Endothelial cell of umbilical vein (primary cell): ENCODE data around the gene PODNL1. TPM values are rescaled to one million over a fixed set of nuclear protein-coding genes. Genes with fewer than 3 reads are reported as not detected.

ENCODE experiments used
- BruUV-seq: library from RNA; stranded (reverse); fragments of 400-500 nt; replicated peaks from 2 replicates; lab custom pipeline; 2021; lab: Mats Ljungman, UMichigan
- CTCF ChIA-PET: fragments of 300-600, 350-600 bp; sonication (Branson Sonifier 250); formaldehyde crosslinking; loops from one replicate; lab custom pipeline; 2021; ENCODE audit warnings: antibody characterized with exemption, inconsistent platforms; lab: Charles Lee
- POLR2A ChIA-PET: fragments of 300-600, 350-600 bp; sonication (Branson Sonifier 250); formaldehyde crosslinking; loops from one replicate; lab custom pipeline; 2021; ENCODE audit warnings: antibody characterized with exemption, inconsistent platforms; lab: Charles Lee
- DNase-seq: peaks from one replicate; pipeline ENCODE4 v3.0.0-alpha.2; 2011; ENCODE audit warnings: low read depth, low spot score
- FAIRE-seq: peaks from 2 replicates; lab custom pipeline; 2011; peaks lifted over from hg19 to GRCh38; lab: Jason Lieb, UNC
- H2AFZ ChIP-seq: 2 replicates; pipeline ENCODE4 v1.6.0; 2012; ENCODE audit warnings: low read depth, low read length, control low read depth, inconsistent platforms
- H3K27ac ChIP-seq: 2 replicates; pipeline ENCODE4 v1.5.1; 2011; ENCODE audit warnings: low read depth, mild to moderate bottlenecking, control low read depth, low read length, moderate library complexity; ENCODE audit not compliant: insufficient read depth
- H3K27me3 ChIP-seq, 2 experiments: 2 replicates each; pipeline versions ENCODE4 v1.6.0 to v1.6.1; 2011; ENCODE audit warnings: low read length in 2 of 2, mixed read lengths in 1 of 2; ENCODE audit not compliant: control insufficient read depth in 2 of 2, insufficient read depth in 2 of 2
- H3K36me3 ChIP-seq, 2 experiments: 2 replicates in 1 of 2; 3 replicates in 1 of 2; pipeline ENCODE4 v1.5.1; 2011; ENCODE audit warnings: low read length in 2 of 2, mild to moderate bottlenecking in 1 of 2, moderate library complexity in 1 of 2; ENCODE audit not compliant: control insufficient read depth in 2 of 2, insufficient read depth in 2 of 2; ENCODE audit errors: extremely low read depth in 1 of 2
- H3K4me1 ChIP-seq: 3 replicates; pipeline ENCODE4 v1.5.1; 2011; ENCODE audit warnings: mild to moderate bottlenecking, low read length; ENCODE audit not compliant: control insufficient read depth, insufficient read depth; ENCODE audit errors: extremely low read depth
- H3K4me2 ChIP-seq: 2 replicates; pipeline ENCODE4 v1.6.1; 2011; ENCODE audit warnings: low read length, control low read depth, mixed read lengths; ENCODE audit not compliant: insufficient read depth
- H3K4me3 ChIP-seq, 3 experiments: fragments of 200-600 bp in 1 of 3; sonication (generic), shearing (Covaris generic) in 1 of 3; replicated peaks in 1 of 3; 2 replicates each; pipeline ENCODE4 v1.5.1; 2011 to 2016; ENCODE audit warnings: control low read depth in 3 of 3, low read length in 3 of 3, mild to moderate bottlenecking in 2 of 3, inconsistent platforms in 1 of 3, low read depth in 1 of 3, moderate library complexity in 1 of 3; ENCODE audit not compliant: insufficient read depth in 1 of 3
- H3K79me2 ChIP-seq: 2 replicates; pipeline ENCODE4 v1.6.0; 2012; ENCODE audit warnings: low read length, inconsistent platforms; ENCODE audit not compliant: control insufficient read depth, insufficient read depth
- H3K9ac ChIP-seq: replicated peaks from 2 replicates; pipeline ENCODE3; 2011; ENCODE audit warnings: low read length, control low read depth; ENCODE audit not compliant: insufficient read depth; ENCODE audit errors: extremely low read depth
- H3K9me1 ChIP-seq: replicated peaks from 3 replicates; pipeline ENCODE4 v1.6.0; 2011; ENCODE audit warnings: mild to moderate bottlenecking, low read length; ENCODE audit not compliant: control insufficient read depth, insufficient read depth; ENCODE audit errors: extremely low read depth
- H3K9me3 ChIP-seq: replicated peaks from 2 replicates; pipeline ENCODE4 v1.5.1; 2012; ENCODE audit warnings: low read length, inconsistent platforms; ENCODE audit not compliant: control insufficient read depth, insufficient read depth
- H4K20me1 ChIP-seq: replicated peaks from 2 replicates; pipeline ENCODE3; 2011; ENCODE audit warnings: mild to moderate bottlenecking, low read length; ENCODE audit not compliant: control insufficient read depth, insufficient read depth; ENCODE audit errors: extremely low read depth
- CTCF ChIP-seq, 2 donors: IDR thresholded peaks; 1 replicate in 1 of 2; 2 replicates in 1 of 2; pipeline ENCODE4 v1.5.1; 2011; ENCODE audit warnings: low read length in 2 of 2, mild to moderate bottlenecking in 2 of 2, moderate library complexity in 2 of 2, control low read depth in 1 of 2, inconsistent platforms in 1 of 2, low read depth in 1 of 2; ENCODE audit not compliant: insufficient read depth in 1 of 2; ENCODE audit errors: extremely low read depth in 1 of 2
- FOS ChIP-seq: IDR thresholded peaks from 2 replicates; pipeline ENCODE4 v1.6.1; 2011; ENCODE audit warnings: mild to moderate bottlenecking, low read length, moderate library complexity, borderline replicate concordance; ENCODE audit not compliant: insufficient read depth
- GATA2 ChIP-seq: IDR thresholded peaks from 2 replicates; pipeline ENCODE4 v1.7.0; 2011; ENCODE audit warnings: low read depth, mild to moderate bottlenecking, moderate library complexity, mixed read lengths, low read length; ENCODE audit not compliant: insufficient read length, insufficient read depth
- JUN ChIP-seq: IDR thresholded peaks from 2 replicates; pipeline ENCODE4 v1.6.1; 2011; ENCODE audit warnings: borderline replicate concordance, low read depth; ENCODE audit not compliant: insufficient read length, insufficient read depth
- MAX ChIP-seq: IDR thresholded peaks from 2 replicates; pipeline ENCODE4 v1.6.1; 2011; ENCODE audit not compliant: insufficient read depth, insufficient read length
- POLR2AphosphoS5 ChIP-seq: IDR thresholded peaks from 2 replicates; pipeline ENCODE4 v1.6.1; 2012; ENCODE audit warnings: low read depth, mild to moderate bottlenecking, control low read depth, low read length, moderate library complexity; ENCODE audit not compliant: insufficient read depth
- dilution Hi-C: fragments of 300-500 bp; cut with MboI; formaldehyde crosslinking; loops from one replicate; pipeline ENCODE4 v1.15.0; 2019; ENCODE audit warnings: low sequenced_read_pairs; ENCODE audit not compliant: extremely low pct_ligation_motif_present
- intact Hi-C: fragments of 100-400 bp; cut with micrococcal nuclease; formaldehyde crosslinking; loops from one replicate; pipeline ENCODE4 v1.10.0; 2022
- polyA plus RNA-seq, 4 experiments: library from polyadenylated mRNA; depleted of rRNA in 3 of 4; stranded (reverse) in 3 of 4; unstranded in 1 of 4; fragments of >200 nt; gene quantifications; 2 replicates each; pipeline versions ENCODE4 v1.2.1 to v1.2.3, GENCODE V29; 2011 to 2012; ENCODE audit warnings: missing spikeins in 1 of 4
- total RNA-seq: library from RNA; stranded (reverse); gene quantifications from 2 replicates; pipeline ENCODE4 v1.2.3, GENCODE V29; 2021

PODNL1 gene
- total and polyA plus RNA-seq, 2 donors (not counting 3 experiments of a cell fraction or from before 2014, with no cell fraction given): 0.21 TPM; not detected in 1

- Histone ChIP-seq H3K9me3 (no peaks in the 10 kb centered on the region), H3K79me2 (no peaks in the 10 kb centered on the region), H3K9ac (no peak overlapping the region), H3K9me1 (no peaks in the 10 kb centered on the region), H3K36me3 (peaks cover 0 to 6% of the 10 kb centered on the region in 2 experiments), H4K20me1 (no peaks in the 10 kb centered on the region), H3K4me3 (no peak overlapping the region), H3K27me3 (no peaks in the 10 kb centered on the region), H3K4me2 (no peak overlapping the region), H3K27ac (no peak overlapping the region), H3K4me1 (no peaks in the 10 kb centered on the region), H2AFZ (no peak overlapping the region)
- BruUV-seq: no TSS peak
- no peak for TF ChIP-seq POLR2AphosphoS5
- DNase-seq (no peak), FAIRE-seq (no peak)
- dilution Hi-C loops: no loop called here
- POLR2A ChIA-PET: no interaction called here
- intact Hi-C loops: no loop called here
- CTCF ChIA-PET: no interaction called here
Measured at GRCh38 chr19:13929340-13929739, 8.9 kb downstream of the PODNL1 start.

GRCh38 chr19:13926715-13927114 lies 11.5 kb downstream of the PODNL1 start:
- no peaks in the 10 kb centered on the region for H4K20me1 ChIP-seq
- no peak overlapping the region for H3K27ac ChIP-seq
- BruUV-seq: no TSS peak
- TF ChIP-seq POLR2AphosphoS5 (no peak), MAX (no peak), FOS (no peak), GATA2 (no peak), CTCF (IDR thresholded peaks at IDR 0.05; ENCODE audit: extremely low read depth in 1 of 2, insufficient read depth in 1 of 2, low read depth in 1 of 2, low read length in 2 of 2) (no peak), JUN (no peak)
- H3K36me3 ChIP-seq: peaks cover 2 to 16% of the 10 kb centered on the region in 2 experiments
- no peak for FAIRE-seq
- intact Hi-C loops (no loop called here), dilution Hi-C loops (no loop called here)
- no peaks in the 10 kb centered on the region for H3K9me3 ChIP-seq
- H3K27me3 ChIP-seq: no peaks in the 10 kb centered on the region
- no peak overlapping the region for H3K9ac ChIP-seq
- H3K79me2 ChIP-seq: no peaks in the 10 kb centered on the region
- no peak overlapping the region for H2AFZ ChIP-seq
- ChIA-PET CTCF (interaction anchor here (0.5 to 1.6 kb wide), 4 partner anchors 9 to 126 kb away, joined by 3 to 5 read pairs (median 3); partner anchors contain the start of gene IL27RA), POLR2A (interaction anchor here (0.6 kb wide), 1 partner anchor 78 kb away, joined by 3 read pairs; no protein-coding TSS in a partner anchor)
- no peak overlapping the region for H3K4me2 ChIP-seq
- no peaks in the 10 kb centered on the region for H3K4me1 ChIP-seq
- H3K4me3 ChIP-seq: no peak overlapping the region
- no peaks in the 10 kb centered on the region for H3K9me1 ChIP-seq
- no peak for DNase-seq
